Mesothelial cell of epicardium (in vitro differentiated cells): Measurements from ENCODE around the gene CTTNBP2NL. TPM values are rescaled to one million over a fixed set of nuclear protein-coding genes. Genes with fewer than 3 reads are reported as not detected.
"Not testable (repeated sequence)": the region's sequence is repeated elsewhere in the genome, so short reads cannot be mapped to it uniquely, and the experiment has no call there.

Experiments used
- DNase-seq, 2 experiments: peaks; one replicate each; pipeline ENCODE4 v3.0.0; 2021; ENCODE audit warnings: low spot score in 2 of 2; ENCODE audit not compliant: unreplicated experiment in 2 of 2
- H3K27ac Mint-ChIP-seq: 2 replicates; pipeline ENCODE4 v1.8.0; 2021; ENCODE audit warnings: mixed read lengths
- H3K27me3 Mint-ChIP-seq: 2 replicates; pipeline ENCODE4 v1.8.0; 2021; ENCODE audit warnings: low read depth, mixed read lengths
- H3K36me3 Mint-ChIP-seq: 2 replicates; pipeline ENCODE4 v1.8.0; 2021; ENCODE audit warnings: mixed read lengths
- H3K4me1 Mint-ChIP-seq: 2 replicates; pipeline ENCODE4 v1.8.0; 2021; ENCODE audit warnings: mixed read lengths
- H3K4me3 Mint-ChIP-seq: 2 replicates; pipeline ENCODE4 v1.8.0; 2021; ENCODE audit warnings: mild to moderate bottlenecking, moderate library complexity, mixed read lengths
- H3K9me3 Mint-ChIP-seq: 2 replicates; pipeline ENCODE4 v1.8.0; 2021; ENCODE audit warnings: mixed read lengths
- CTCF ChIP-seq: fragments of 200-600 bp; sonication (generic); IDR thresholded peaks from one replicate; pipeline ENCODE4 v1.5.0; 2021; ENCODE audit warnings: antibody characterized with exemption; ENCODE audit not compliant: unreplicated experiment
- total RNA-seq: library from RNA; stranded (reverse); gene quantifications from 3 replicates; pipeline ENCODE4 v1.2.1, GENCODE V29; 2021

CTTNBP2NL gene
- total RNA-seq, 1 donor from 2014 or later: 65.4 TPM

- peaks cover 11% of the 10 kb centered on the region for H3K4me1 Mint-ChIP-seq
- H3K36me3 Mint-ChIP-seq: no peaks in the 10 kb centered on the region
- no peak for TF ChIP-seq CTCF
- H3K27me3 Mint-ChIP-seq: no peaks in the 10 kb centered on the region
- DNase-seq: no peak
- peaks cover 10% of the 10 kb centered on the region for H3K9me3 Mint-ChIP-seq
- H3K27ac Mint-ChIP-seq: no peak overlapping the region
- no peak overlapping the region for H3K4me3 Mint-ChIP-seq
Measured at GRCh38 chr1:112470966-112471365, 75.0 kb downstream of the CTTNBP2NL start.

GRCh38 chr1:112472142-112472541 is 76.1 kb downstream of the CTTNBP2NL start:
- Mint-ChIP-seq H3K4me3 (no peak overlapping the region), H3K27me3 (no peaks in the 10 kb centered on the region), H3K36me3 (peaks cover under 1% of the 10 kb centered on the region), H3K4me1 (no peaks in the 10 kb centered on the region), H3K27ac (no peak overlapping the region), H3K9me3 (peaks cover 18% of the 10 kb centered on the region)
- no peak for DNase-seq
- TF ChIP-seq CTCF: no peak

GRCh38 chr1:112477550-112477949 is 81.5 kb downstream of the CTTNBP2NL start:
- Mint-ChIP-seq H3K4me1 (no peaks in the 10 kb centered on the region), H3K27me3 (no peaks in the 10 kb centered on the region), H3K4me3 (no peak overlapping the region), H3K27ac (no peak overlapping the region), H3K9me3 (peaks cover 44% of the 10 kb centered on the region), H3K36me3 (peaks cover 19% of the 10 kb centered on the region)
- no peak for DNase-seq
- TF ChIP-seq CTCF: no peak

GRCh38 chr1:112478314-112478713 is 82.3 kb downstream of the CTTNBP2NL start:
- no peak for TF ChIP-seq CTCF
- Mint-ChIP-seq H3K4me3 (no peak overlapping the region), H3K27me3 (no peaks in the 10 kb centered on the region), H3K9me3 (peaks cover 44% of the 10 kb centered on the region), H3K36me3 (peaks cover 19% of the 10 kb centered on the region), H3K27ac (no peak overlapping the region), H3K4me1 (no peaks in the 10 kb centered on the region)
- no peak for DNase-seq

- H3K4me3 Mint-ChIP-seq, H3K27ac Mint-ChIP-seq, DNase-seq, H3K9me3 Mint-ChIP-seq, H3K4me1 Mint-ChIP-seq, H3K36me3 Mint-ChIP-seq, H3K27me3 Mint-ChIP-seq: not testable (repeated sequence)
Measured at GRCh38 chr1:112486063-112486462, 90.0 kb downstream of the CTTNBP2NL start.

- not testable (repeated sequence) for H3K4me3 Mint-ChIP-seq, H3K27me3 Mint-ChIP-seq, H3K36me3 Mint-ChIP-seq, H3K9me3 Mint-ChIP-seq, DNase-seq, H3K4me1 Mint-ChIP-seq, H3K27ac Mint-ChIP-seq
Measured at GRCh38 chr1:112487686-112488085, 91.7 kb downstream of the CTTNBP2NL start.

GRCh38 chr1:112488141-112488540 is 92.1 kb downstream of the CTTNBP2NL start:
- no peak for TF ChIP-seq CTCF
- H3K9me3 Mint-ChIP-seq: no peaks in the 10 kb centered on the region
- H3K4me1 Mint-ChIP-seq: no peaks in the 10 kb centered on the region
- H3K27me3 Mint-ChIP-seq: peaks cover 1% of the 10 kb centered on the region
- no peaks in the 10 kb centered on the region for H3K36me3 Mint-ChIP-seq
- no peak overlapping the region for H3K4me3 Mint-ChIP-seq
- no peak for DNase-seq
- H3K27ac Mint-ChIP-seq: no peak overlapping the region
